ENCODE results near the gene EFNA5. TPM values are rescaled to one million over a fixed set of nuclear protein-coding genes. Genes with fewer than 3 reads are reported as not detected.
A peak's percentile ranks its signal among the peaks of the same experiment; 100 is the strongest.

The EFNA5 gene
- polyA plus RNA-seq, 6 donors from 2014 or later: not detected

DNA sequence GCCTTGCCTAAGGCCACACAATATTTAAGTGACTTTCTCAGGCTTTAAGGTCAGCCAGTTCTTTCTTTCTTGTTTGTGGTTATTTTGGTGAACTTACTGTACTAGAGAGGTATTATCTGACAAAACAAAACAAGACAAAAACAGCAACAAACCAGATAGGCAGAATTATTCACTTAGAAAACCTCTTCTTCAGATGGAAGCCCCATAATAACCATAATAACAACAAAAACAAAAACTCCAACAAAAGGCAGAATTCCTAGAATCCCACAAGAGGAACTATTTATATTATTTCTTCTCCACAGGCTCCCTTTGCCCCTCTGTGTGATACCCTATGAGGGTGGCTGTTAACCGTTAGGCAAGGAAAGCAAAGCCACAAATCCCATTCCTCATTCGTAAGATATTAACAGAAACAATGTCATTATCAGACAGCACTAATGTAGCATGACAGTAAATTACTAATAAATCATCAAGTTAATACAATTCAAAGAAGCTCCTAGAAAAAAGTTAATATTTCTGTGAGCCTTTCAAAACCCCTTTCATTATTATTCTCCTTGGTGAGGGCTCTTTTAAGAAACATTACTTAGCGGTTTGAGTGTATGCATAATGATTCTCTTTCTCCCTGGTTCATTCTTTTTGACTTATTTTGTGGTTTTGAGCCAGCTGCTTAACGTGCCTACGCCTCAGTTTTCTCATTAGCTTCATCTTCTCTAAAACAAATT is 274.9 kb downstream of the EFNA5 start:
- Mint-ChIP-seq H3K27me3 (peaks cover 0 to 8% (median 0%) of the 10 kb centered on the region in 3 donors), H3K27ac (peak overlapping the region in 1 of 6 donors; percentile 2), H3K36me3 (no peaks in the 10 kb centered on the region), H3K4me1 (no peaks in the 10 kb centered on the region), H3K9me3 (no peaks in the 10 kb centered on the region), H3K4me3 (no peak overlapping the region)
- no peak for ATAC-seq (ENCODE audit: low read depth in 2 of 2)
- no peak for DNase-seq

DNA sequence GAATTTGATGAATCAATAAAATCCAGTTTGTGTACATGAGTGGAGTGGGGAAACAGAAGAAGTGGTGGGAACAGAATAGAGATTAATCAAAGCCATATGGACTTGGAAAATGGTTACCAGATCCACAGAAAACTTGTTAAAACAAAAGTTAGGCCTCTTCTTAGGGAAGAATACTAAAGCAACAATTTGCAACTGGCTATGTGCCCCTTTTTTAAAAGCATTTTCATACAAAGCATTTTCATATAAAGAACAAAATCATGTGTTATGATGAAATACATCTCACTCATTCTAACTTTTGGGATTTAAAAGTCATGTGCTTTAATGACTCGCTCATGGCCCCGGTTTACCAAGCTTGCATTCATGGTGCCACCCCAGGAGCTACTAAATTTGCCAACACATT is 276.9 kb downstream of the EFNA5 start:
- DNase-seq: no peak
- no peaks in the 10 kb centered on the region for H3K9me3 Mint-ChIP-seq

GRCh38 chr5:107391787-107392186 is 278.9 kb downstream of the EFNA5 start:
- Mint-ChIP-seq H3K27ac (no peak overlapping the region), H3K4me1 (peaks cover 27 to 32% (median 29%) of the 10 kb centered on the region in 3 donors), H3K27me3 (no peaks in the 10 kb centered on the region), H3K4me3 (no peak overlapping the region), H3K9me3 (no peaks in the 10 kb centered on the region), H3K36me3 (no peaks in the 10 kb centered on the region)
- no peak for DNase-seq
- no peak for ATAC-seq (ENCODE audit: low read depth in 2 of 2)

More for the DNA sequence above, 276.9 kb downstream of the EFNA5 start:
- peaks cover 9 to 12% (median 12%) of the 10 kb centered on the region in 3 donors for H3K4me1 Mint-ChIP-seq
- H3K4me3 Mint-ChIP-seq: no peak overlapping the region
- ATAC-seq (ENCODE audit: low read depth in 2 of 2): no peak
- no peaks in the 10 kb centered on the region for H3K36me3 Mint-ChIP-seq
- peaks cover 0 to 8% (median 0%) of the 10 kb centered on the region in 3 donors for H3K27me3 Mint-ChIP-seq
- no peak overlapping the region for H3K27ac Mint-ChIP-seq

GRCh38 chr5:107389775-107390148 is 281.0 kb downstream of the EFNA5 start:
- Mint-ChIP-seq H3K4me1 (peaks cover 28 to 33% (median 32%) of the 10 kb centered on the region in 3 donors), H3K4me3 (peak overlapping the region in 3 of 8 donors; percentile 54 to 70 (median 61)), H3K9me3 (no peaks in the 10 kb centered on the region), H3K27me3 (peaks cover 0 to 5% (median 0%) of the 10 kb centered on the region in 3 donors), H3K36me3 (no peaks in the 10 kb centered on the region), H3K27ac (peak overlapping the region in 2 of 6 donors; percentile 57 to 90)
- ATAC-seq (ENCODE audit: low read depth in 2 of 2) (peak; percentile 48 to 52), DNase-seq (no peak)

GRCh38 chr5:107389130-107389774 is 281.5 kb downstream of the EFNA5 start:
- no peaks in the 10 kb centered on the region for H3K9me3 Mint-ChIP-seq
- H3K4me1 Mint-ChIP-seq: peaks cover 28 to 33% (median 32%) of the 10 kb centered on the region in 3 donors
- peak overlapping the region in 4 of 6 donors; percentile 36 to 87 (median 55) for H3K27ac Mint-ChIP-seq
- no peaks in the 10 kb centered on the region for H3K36me3 Mint-ChIP-seq
- H3K27me3 Mint-ChIP-seq: peaks cover 0 to 5% (median 0%) of the 10 kb centered on the region in 3 donors
- peak overlapping the region in 7 of 8 donors; percentile 27 to 72 (median 67) for H3K4me3 Mint-ChIP-seq
- DNase-seq (peak; percentile 17), ATAC-seq (ENCODE audit: low read depth in 2 of 2) (peak; percentile 73 to 81)

DNA sequence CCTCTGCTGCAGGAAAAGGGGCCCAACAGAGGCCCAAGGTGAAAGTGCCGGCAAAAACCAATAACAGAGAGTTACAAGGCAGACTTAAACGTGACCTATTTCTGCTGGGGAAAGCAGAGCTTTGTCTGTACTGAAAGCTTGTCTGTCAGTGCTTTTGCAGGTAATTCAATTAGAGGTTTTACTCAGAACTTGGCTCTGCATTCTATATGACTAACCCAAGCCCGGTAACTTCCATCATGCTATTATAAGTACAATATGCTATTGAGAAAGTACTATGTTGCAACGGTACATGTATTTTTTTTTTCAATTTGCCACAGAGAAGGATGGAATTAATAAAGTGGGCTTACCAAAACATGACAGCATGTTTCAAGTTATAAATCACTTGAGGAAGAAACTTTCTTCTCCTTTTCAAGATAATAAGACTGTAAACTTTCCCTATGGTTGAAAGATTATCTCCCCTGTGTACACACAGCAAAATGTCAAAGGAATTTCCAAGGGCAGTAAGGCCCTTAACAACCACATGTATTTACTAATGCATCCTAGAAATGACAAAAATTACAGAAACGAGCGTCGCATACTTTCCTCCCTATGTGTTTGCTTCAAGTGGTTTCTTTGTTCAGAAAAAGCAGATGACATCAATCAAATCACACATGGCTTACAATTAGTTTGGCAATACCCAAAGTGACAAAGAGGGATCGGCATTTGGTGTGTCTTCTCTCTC is 282.4 kb downstream of the EFNA5 start:
- peaks cover 28 to 33% (median 32%) of the 10 kb centered on the region in 3 donors for H3K4me1 Mint-ChIP-seq
- peaks cover 0 to 5% (median 0%) of the 10 kb centered on the region in 3 donors for H3K27me3 Mint-ChIP-seq
- DNase-seq (no peak), ATAC-seq (ENCODE audit: low read depth in 2 of 2) (no peak)
- H3K36me3 Mint-ChIP-seq: no peaks in the 10 kb centered on the region
- H3K9me3 Mint-ChIP-seq: no peaks in the 10 kb centered on the region
- H3K4me3 Mint-ChIP-seq: peak overlapping the region in 6 of 8 donors; percentile 21 to 72 (median 58)
- peak overlapping the region in 5 of 6 donors; percentile 7 to 77 (median 15) for H3K27ac Mint-ChIP-seq

GRCh38 chr5:107387526-107388140 is 283.1 kb downstream of the EFNA5 start:
- Mint-ChIP-seq H3K4me1 (peaks cover 28 to 33% (median 32%) of the 10 kb centered on the region in 3 donors), H3K27ac (peak overlapping the region in 4 of 6 donors; percentile 7 to 77 (median 23))
- ATAC-seq (ENCODE audit: low read depth in 2 of 2): no peak

GRCh38 chr5:107385708-107386107 is 285.0 kb downstream of the EFNA5 start:
- peaks cover 0 to 5% (median 0%) of the 10 kb centered on the region in 3 donors for H3K27me3 Mint-ChIP-seq
- H3K27ac Mint-ChIP-seq: no peak overlapping the region
- H3K4me1 Mint-ChIP-seq: peaks cover 28 to 33% (median 32%) of the 10 kb centered on the region in 3 donors
- DNase-seq: no peak
- H3K36me3 Mint-ChIP-seq: no peaks in the 10 kb centered on the region
- no peak for ATAC-seq (ENCODE audit: low read depth in 2 of 2)
- H3K4me3 Mint-ChIP-seq: no peak overlapping the region
- H3K9me3 Mint-ChIP-seq: no peaks in the 10 kb centered on the region

More at GRCh38 chr5:107387526-107388140, 283.1 kb downstream of the EFNA5 start:
- H3K4me3 Mint-ChIP-seq: peak overlapping the region in 4 of 8 donors; percentile 2 to 69 (median 41)
- H3K27me3 Mint-ChIP-seq: peaks cover 0 to 5% (median 0%) of the 10 kb centered on the region in 3 donors
- H3K9me3 Mint-ChIP-seq: no peaks in the 10 kb centered on the region
- H3K36me3 Mint-ChIP-seq: no peaks in the 10 kb centered on the region
- DNase-seq: no peak

- H3K36me3 Mint-ChIP-seq: no peaks in the 10 kb centered on the region
- no peak overlapping the region for H3K4me3 Mint-ChIP-seq
- H3K4me1 Mint-ChIP-seq: peaks cover 23 to 25% (median 25%) of the 10 kb centered on the region in 3 donors
- H3K9me3 Mint-ChIP-seq: no peaks in the 10 kb centered on the region
- ATAC-seq (ENCODE audit: low read depth in 2 of 2) (no peak), DNase-seq (no peak)
- H3K27me3 Mint-ChIP-seq: peaks cover 0 to 5% (median 0%) of the 10 kb centered on the region in 3 donors
- H3K27ac Mint-ChIP-seq: no peak overlapping the region
Observed at GRCh38 chr5:107384256-107384655, 286.5 kb downstream of the EFNA5 start.

- Mint-ChIP-seq H3K4me3 (no peak overlapping the region), H3K4me1 (peaks cover 16% of the 10 kb centered on the region in 3 donors), H3K27me3 (peaks cover 0 to 5% (median 0%) of the 10 kb centered on the region in 3 donors), H3K9me3 (no peaks in the 10 kb centered on the region), H3K36me3 (no peaks in the 10 kb centered on the region), H3K27ac (no peak overlapping the region)
- DNase-seq (no peak), ATAC-seq (ENCODE audit: low read depth in 2 of 2) (no peak)
Observed at GRCh38 chr5:107383414-107383813, 287.3 kb downstream of the EFNA5 start.

- DNase-seq: no peak
- H3K4me1 Mint-ChIP-seq: peaks cover 0 to 4% (median 0%) of the 10 kb centered on the region in 3 donors
- no peaks in the 10 kb centered on the region for H3K36me3 Mint-ChIP-seq
- H3K27ac Mint-ChIP-seq: no peak overlapping the region
- no peak for ATAC-seq (ENCODE audit: low read depth in 2 of 2)
- peaks cover 0 to 5% (median 0%) of the 10 kb centered on the region in 3 donors for H3K27me3 Mint-ChIP-seq
- no peak overlapping the region for H3K4me3 Mint-ChIP-seq
- no peaks in the 10 kb centered on the region for H3K9me3 Mint-ChIP-seq
Observed at GRCh38 chr5:107381189-107381856, 289.4 kb downstream of the EFNA5 start.

DNA sequence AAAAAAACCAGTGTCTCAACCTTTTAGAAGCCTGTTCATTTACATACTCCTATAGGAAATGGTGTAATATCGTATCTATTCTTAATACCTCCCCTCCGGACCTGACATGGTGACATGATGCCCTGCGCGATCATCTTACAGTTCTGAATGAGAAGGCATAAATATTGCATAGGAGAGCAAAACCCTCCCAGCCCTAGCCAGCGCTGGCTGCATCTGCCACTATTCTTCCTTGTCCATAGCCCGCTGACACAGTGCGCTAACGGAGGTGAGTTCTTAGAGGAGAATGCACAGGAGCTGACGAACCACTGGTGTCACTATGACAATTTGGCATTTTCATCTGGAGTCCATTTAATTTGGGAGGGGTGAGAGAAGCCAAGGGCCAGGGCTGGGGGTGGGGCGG is 290.1 kb downstream of the EFNA5 start:
- Mint-ChIP-seq H3K9me3 (no peaks in the 10 kb centered on the region), H3K4me1 (no peaks in the 10 kb centered on the region), H3K36me3 (no peaks in the 10 kb centered on the region), H3K27ac (no peak overlapping the region), H3K27me3 (peaks cover 0 to 5% (median 0%) of the 10 kb centered on the region in 3 donors), H3K4me3 (no peak overlapping the region)
- ATAC-seq (ENCODE audit: low read depth in 2 of 2) (no peak), DNase-seq (no peak)

Data from naive B cell (primary cell).